SU-DHL-6 (cell line): Measurements from ENCODE around the gene PARP1.

ENCODE experiments used
- CTCF ChIP-seq: fragments of 200-600 bp; sonication (generic); IDR thresholded peaks from one replicate; pipeline ENCODE4 v1.5.1; 2017; ENCODE audit warnings: antibody characterized with exemption, mild to moderate bottlenecking, low read length, moderate library complexity; ENCODE audit not compliant: insufficient read depth, poor library complexity, severe bottlenecking
- EZH2phosphoT487 ChIP-seq: fragments of 200-600 bp; sonication (generic), shearing (Covaris generic); conservative IDR thresholded peaks from 2 replicates; pipeline ENCODE4 v1.6.1; 2018; ENCODE audit warnings: mild to moderate bottlenecking, antibody characterized with exemption, low read length, moderate library complexity, mixed read lengths

GRCh38 chr1:226373376-226373775, 34.5 kb downstream of the PARP1 start:
- no peak for TF ChIP-seq CTCF
- TF ChIP-seq EZH2phosphoT487 = no peak
